GM12878 (cell line): Measurements from ENCODE around the gene RCOR1. TPM values are rescaled to one million over a fixed set of nuclear protein-coding genes. Genes with fewer than 3 reads are reported as not detected.

Experiments used
- ATAC-seq: fragments of 200-7000 bp; cut with Tn5 transposase; 3 replicates; pipeline ENCODE4 v1.9.1; 2020; ENCODE audit warnings: mild to moderate bottlenecking, moderate library complexity
- BruUV-seq: library from RNA; stranded (reverse); fragments of 400-500 nt; replicated peaks from 2 replicates; lab custom pipeline; 2021; lab: Mats Ljungman, UMichigan
- CTCF ChIA-PET: fragments of 300-600 bp; sonication (Branson Sonifier 250); formaldehyde crosslinking; extraction: SDS; loops from one replicate; lab custom pipeline; 2021; ENCODE audit warnings: inconsistent platforms; lab: Yijun Ruan, JAX
- POLR2A ChIA-PET: fragments of 350-600 bp; formaldehyde crosslinking; extraction: SDS; loops from one replicate; lab custom pipeline; 2021; ENCODE audit warnings: inconsistent platforms; lab: Charles Lee
- RAD21 ChIA-PET: fragments of 300-600 bp; sonication (Branson Sonifier 250); formaldehyde crosslinking; loops from one replicate; lab custom pipeline; 2023; ENCODE audit warnings: antibody characterized with exemption; ENCODE audit not compliant: unreplicated experiment; lab: Charles Lee
- SMC1A ChIA-PET: fragments of 300-600 bp; sonication (Branson Sonifier 250); formaldehyde crosslinking; loops from one replicate; lab custom pipeline; 2023; ENCODE audit not compliant: unreplicated experiment, uncharacterized antibody; lab: Charles Lee
- DNase-seq: peaks from one replicate; pipeline ENCODE4 v3.0.0-alpha.2; 2011; ENCODE audit warnings: low read depth, low spot score
- FAIRE-seq: peaks from 3 replicates; lab custom pipeline; 2011; peaks lifted over from hg19 to GRCh38; lab: Jason Lieb, UNC
- H2AFZ ChIP-seq: 2 replicates; pipeline ENCODE4 v1.6.0; 2011; ENCODE audit warnings: low read depth, low read length, control low read depth; ENCODE audit not compliant: control insufficient read depth
- H3K27ac ChIP-seq: 2 replicates; pipeline ENCODE4 v1.5.1; 2011; ENCODE audit warnings: control low read depth; ENCODE audit not compliant: control insufficient read depth, insufficient read depth
- H3K27me3 ChIP-seq, 2 experiments: replicated peaks in 1 of 2; 2 replicates each; pipeline versions ENCODE4 v1.6.0 to v1.6.1; 2011; ENCODE audit warnings: low read length in 1 of 2; ENCODE audit not compliant: control insufficient read depth in 2 of 2, insufficient read depth in 2 of 2
- H3K36me3 ChIP-seq, 2 experiments: 2 replicates each; pipeline ENCODE4 v1.5.1; 2011; ENCODE audit warnings: low read length in 1 of 2; ENCODE audit not compliant: control insufficient read depth in 2 of 2, insufficient read depth in 2 of 2
- H3K4me1 ChIP-seq: 2 replicates; pipeline ENCODE4 v1.6.1; 2011; ENCODE audit warnings: mild to moderate bottlenecking, low read length, moderate library complexity, mixed read lengths; ENCODE audit not compliant: control insufficient read depth, insufficient read depth
- H3K4me2 ChIP-seq: 2 replicates; pipeline ENCODE4 v1.6.0; 2011; ENCODE audit warnings: control low read depth; ENCODE audit not compliant: control insufficient read depth, insufficient read depth
- H3K4me3 ChIP-seq: fragments of 200-600 bp; sonication (generic); 2 replicates; pipeline ENCODE4 v1.5.1; 2016
- H3K79me2 ChIP-seq: 2 replicates; pipeline ENCODE4 v1.6.0; 2011; ENCODE audit warnings: low read length; ENCODE audit not compliant: control insufficient read depth, insufficient read depth
- H3K9ac ChIP-seq: 2 replicates; pipeline ENCODE4 v1.8.0; 2011; ENCODE audit warnings: low read length, control low read depth, mixed read lengths; ENCODE audit not compliant: control insufficient read depth, insufficient read depth
- H3K9me3 ChIP-seq: replicated peaks from 3 replicates; pipeline ENCODE4 v1.5.1; 2011; ENCODE audit warnings: mild to moderate bottlenecking, low read length; ENCODE audit not compliant: control insufficient read depth, insufficient read depth
- H4K20me1 ChIP-seq: 2 replicates; pipeline ENCODE4 v1.6.0; 2011; ENCODE audit not compliant: control insufficient read depth, insufficient read depth
- BCL3 ChIP-seq: IDR thresholded peaks from 2 replicates; pipeline ENCODE4 v1.6.1; 2011; ENCODE audit warnings: borderline replicate concordance, low read depth, mild to moderate bottlenecking, moderate library complexity, low read length; ENCODE audit not compliant: insufficient read depth, poor library complexity, severe bottlenecking
- ESRRA ChIP-seq: IDR thresholded peaks from 2 replicates; pipeline ENCODE4 v1.6.1; 2012; ENCODE audit warnings: mild to moderate bottlenecking, low read length, improper control_type of control experiment
- GABPA ChIP-seq: IDR thresholded peaks from 2 replicates; pipeline ENCODE4 v1.6.1; 2014; ENCODE audit warnings: antibody characterized with exemption, low read depth, mild to moderate bottlenecking, inconsistent platforms
- MLLT1 ChIP-seq: fragments of 450-650 bp; IDR thresholded peaks from 2 replicates; pipeline ENCODE4 v1.6.1; 2016; ENCODE audit warnings: mild to moderate bottlenecking
- PML ChIP-seq: IDR thresholded peaks from 2 replicates; pipeline ENCODE4 v1.6.1; 2012; ENCODE audit warnings: low read length, inconsistent platforms
- POLR2A ChIP-seq: IDR thresholded peaks from 2 replicates; pipeline ENCODE4 v1.6.1; 2011; ENCODE audit warnings: low read depth, mild to moderate bottlenecking, low read length
- SMAD5 ChIP-seq: IDR thresholded peaks from 2 replicates; pipeline ENCODE4 v1.6.1; 2016; ENCODE audit warnings: antibody characterized with exemption, low read depth
- ZBED1 ChIP-seq: IDR thresholded peaks from 2 replicates; pipeline ENCODE4 v1.6.1; 2016; ENCODE audit warnings: borderline replicate concordance
- WGBS: methylation state at CpG from one replicate; pipeline ENCODE4 v1.1.6; 2016; ENCODE audit warnings: low lambda C conversion rate; ENCODE audit not compliant: insufficient replicate concordance, insufficient coverage; ENCODE audit errors: missing lambda C conversion rate; 5-methylcytosine and 5-hydroxymethylcytosine counted together
- in situ Hi-C: fragments of 300-500 bp; cut with MboI; formaldehyde crosslinking; loops from 9 replicates; pipeline ENCODE4 v1.14.3; 2018; ENCODE audit warnings: mixed read lengths
- intact Hi-C: fragments of 100-400 bp; cut with micrococcal nuclease; formaldehyde crosslinking; loops from one replicate; pipeline ENCODE4 v1.14.2; 2022; ENCODE audit not compliant: unreplicated experiment
- polyA plus RNA-seq, 11 experiments: library from polyadenylated mRNA; depleted of rRNA in 4 of 11; unstranded in 6 of 11; stranded (reverse) in 5 of 11; fragments of >200 nt; fragmentation: Nextera tagmentation in 4 of 11; fragmentation: Illumina TruSeq in 1 of 11; extraction: Ambion mirVana in 4 of 11; extraction: Trizol in 1 of 11; gene quantifications; 1 replicate in 1 of 11; 2 replicates in 10 of 11; pipeline versions ENCODE4 v1.2.1 to v1.2.3, GENCODE V29; 2011 to 2016; ENCODE audit warnings: inconsistent platforms in 2 of 11, missing spikeins in 2 of 11, low read depth in 1 of 11
- total RNA-seq, 4 experiments: library from RNA; depleted of rRNA in 3 of 4; stranded (reverse); fragments of >200 nt in 3 of 4; fragmentation: Illumina TruSeq in 1 of 4; extraction: Trizol in 1 of 4; gene quantifications; 2 replicates each; pipeline versions ENCODE4 v1.2.1 to v1.2.3, GENCODE V29; 2013 to 2021

Gene RCOR1
- total and polyA plus RNA-seq, 10 of the 15 experiments (the other 5 are each of a cell fraction or from before 2014, with no cell fraction given), result 1.6 to 12.2 (median 4.4) TPM

GRCh38 chr14:102739190-102739469 lies 146.7 kb downstream of the RCOR1 start:
- 89% methylated on average over 3 of the region's 3 CpGs for WGBS
- H3K4me3 ChIP-seq, result no peak overlapping the region
- H3K9me3 ChIP-seq, result peaks cover 6% of the 10 kb centered on the region; the same call in 2 of the 3 replicates
- no peak for ATAC-seq
- no peak overlapping the region for H3K27ac ChIP-seq
- H3K27me3 ChIP-seq, result no peaks in the 10 kb centered on the region
- no peak overlapping the region for H3K4me2 ChIP-seq
- intact Hi-C loops, result no loop called here
- in situ Hi-C loops, result no loop called here
- CTCF ChIA-PET, result interaction anchor here (1.0 kb wide), 1 partner anchor 27 kb away, joined by 4 read pairs; no protein-coding TSS in a partner anchor
- no TSS peak for BruUV-seq
- H3K79me2 ChIP-seq, result no peaks in the 10 kb centered on the region
- no peak for FAIRE-seq
- POLR2A ChIA-PET, result no interaction called here
- H4K20me1 ChIP-seq, result no peaks in the 10 kb centered on the region; the same call in 1 of the 2 replicates
- RAD21 ChIA-PET, result no interaction called here
- TF ChIP-seq GABPA, result no peak
- no peak for DNase-seq
- SMC1A ChIA-PET, result no interaction called here
- H3K9ac ChIP-seq, result no peak overlapping the region
- no peaks in the 10 kb centered on the region; a peak in 2 of 4 replicates for H3K36me3 ChIP-seq
- H2AFZ ChIP-seq, result no peak overlapping the region
- no peaks in the 10 kb centered on the region for H3K4me1 ChIP-seq

- FAIRE-seq (no peak), DNase-seq (no peak), ATAC-seq (no peak; the same call in 1 of the 3 replicates)
- Histone ChIP-seq H4K20me1 (no peaks in the 10 kb centered on the region), H3K27ac (no peak overlapping the region), H3K36me3 (no peaks in the 10 kb centered on the region; a peak in 1 of 4 replicates), H3K27me3 (no peaks in the 10 kb centered on the region), H3K9me3 (peaks cover 3% of the 10 kb centered on the region; the same call in 2 of the 3 replicates), H3K4me1 (no peaks in the 10 kb centered on the region), H2AFZ (no peak overlapping the region), H3K4me3 (no peak overlapping the region), H3K79me2 (no peaks in the 10 kb centered on the region), H3K4me2 (no peak overlapping the region), H3K9ac (no peak overlapping the region)
- no TSS peak for BruUV-seq
- in situ Hi-C loops, result no loop called here
- ChIA-PET CTCF (no interaction called here), RAD21 (no interaction called here), POLR2A (no interaction called here), SMC1A (interaction anchor here (1.1 kb wide), 1 partner anchor 25 kb away, joined by 3 read pairs; no protein-coding TSS in a partner anchor)
- 98% methylated on average over 26 of the region's 28 CpGs for WGBS
- intact Hi-C loops, result no loop called here
- no peak for TF ChIP-seq MLLT1
- TF ChIP-seq PML, result no peak
- TF ChIP-seq ZBED1, result no peak
- peak; percentile 57 for TF ChIP-seq BCL3
- no peak for TF ChIP-seq ESRRA
- TF ChIP-seq SMAD5, result no peak
- no peak for TF ChIP-seq POLR2A
These were observed 154.4 kb downstream of the RCOR1 start for GRCh38 chr14:102746634-102747438.
